Stimulated activated CD4-positive, alpha-beta T cell treated with anti-CD3 and anti-CD28 coated beads, Interleukin-15, amount 100 ng/mL, for 48 hours (primary cell): Measurements from ENCODE around the gene RILPL1.
"Not testable (repeated sequence)": the region's sequence is repeated elsewhere in the genome, so short reads cannot be mapped to it uniquely, and the experiment has no call there.

Experiments
- DNase-seq, 2 donors: peaks; one replicate each; pipeline ENCODE4 v3.0.0-alpha.2; 2020; ENCODE audit warnings: low read depth in 2 of 2

RILPL1 gene

DNA sequence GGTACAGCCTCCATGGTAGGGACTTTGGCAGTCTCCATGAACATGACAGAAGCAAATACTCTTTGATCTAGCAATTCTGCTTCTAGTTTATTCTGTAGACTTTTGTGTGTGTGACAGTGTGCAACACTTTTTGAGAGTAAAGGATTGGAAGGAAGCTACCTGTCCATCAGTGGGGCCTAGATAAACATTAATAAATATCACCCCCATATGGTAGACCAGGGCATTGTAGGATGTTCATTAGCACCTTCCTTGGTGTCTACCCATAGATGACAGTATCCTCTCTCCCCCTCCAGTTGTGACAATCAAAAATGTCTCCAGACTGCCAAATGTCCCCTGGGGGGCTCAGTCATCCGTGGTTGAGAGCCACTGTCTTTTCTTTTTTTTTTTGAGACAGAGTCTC is 64.7 kb downstream of the RILPL1 start:
- DNase-seq = no peak

DNA sequence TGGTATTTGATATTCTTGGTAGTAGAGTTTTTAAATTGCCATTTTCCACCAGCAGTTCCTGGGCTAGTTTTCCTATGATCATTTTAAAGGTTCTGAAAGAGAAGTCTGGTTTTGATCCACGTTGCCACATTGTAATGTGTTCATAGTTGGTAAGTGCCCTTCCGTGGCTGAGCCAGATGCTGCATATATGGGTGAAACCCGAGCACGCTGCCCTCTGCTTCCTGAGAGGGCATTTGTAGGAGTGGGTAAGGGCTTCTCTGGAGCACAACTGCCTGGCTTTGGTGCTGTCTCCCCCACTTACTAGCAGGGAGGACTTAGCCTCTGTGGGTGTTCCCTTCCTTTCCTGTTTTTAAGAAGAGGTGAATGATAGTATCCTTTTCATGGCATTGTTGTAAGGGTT is 68.4 kb downstream of the RILPL1 start:
- DNase-seq = no peak

DNA sequence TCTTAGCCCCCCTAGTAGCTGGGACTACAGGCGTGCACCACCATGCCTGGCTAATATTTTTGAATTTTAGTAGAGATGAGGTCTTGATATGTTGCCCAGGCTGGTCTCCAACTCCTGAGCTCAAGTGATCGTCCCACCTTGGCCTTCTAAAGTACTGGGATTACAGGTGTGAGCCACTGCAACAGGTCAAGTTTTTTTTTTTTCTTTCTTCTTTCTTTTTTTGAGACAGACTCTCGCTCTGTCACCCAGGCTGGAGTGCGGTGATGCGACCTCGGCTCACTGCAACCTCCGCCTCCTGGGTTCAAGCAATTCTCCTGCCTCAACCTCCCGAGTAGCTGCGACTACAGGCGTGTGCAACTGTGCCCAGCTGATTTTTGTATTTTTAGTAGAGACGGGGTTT is 70.3 kb downstream of the RILPL1 start:
- DNase-seq = not testable (repeated sequence)

DNA sequence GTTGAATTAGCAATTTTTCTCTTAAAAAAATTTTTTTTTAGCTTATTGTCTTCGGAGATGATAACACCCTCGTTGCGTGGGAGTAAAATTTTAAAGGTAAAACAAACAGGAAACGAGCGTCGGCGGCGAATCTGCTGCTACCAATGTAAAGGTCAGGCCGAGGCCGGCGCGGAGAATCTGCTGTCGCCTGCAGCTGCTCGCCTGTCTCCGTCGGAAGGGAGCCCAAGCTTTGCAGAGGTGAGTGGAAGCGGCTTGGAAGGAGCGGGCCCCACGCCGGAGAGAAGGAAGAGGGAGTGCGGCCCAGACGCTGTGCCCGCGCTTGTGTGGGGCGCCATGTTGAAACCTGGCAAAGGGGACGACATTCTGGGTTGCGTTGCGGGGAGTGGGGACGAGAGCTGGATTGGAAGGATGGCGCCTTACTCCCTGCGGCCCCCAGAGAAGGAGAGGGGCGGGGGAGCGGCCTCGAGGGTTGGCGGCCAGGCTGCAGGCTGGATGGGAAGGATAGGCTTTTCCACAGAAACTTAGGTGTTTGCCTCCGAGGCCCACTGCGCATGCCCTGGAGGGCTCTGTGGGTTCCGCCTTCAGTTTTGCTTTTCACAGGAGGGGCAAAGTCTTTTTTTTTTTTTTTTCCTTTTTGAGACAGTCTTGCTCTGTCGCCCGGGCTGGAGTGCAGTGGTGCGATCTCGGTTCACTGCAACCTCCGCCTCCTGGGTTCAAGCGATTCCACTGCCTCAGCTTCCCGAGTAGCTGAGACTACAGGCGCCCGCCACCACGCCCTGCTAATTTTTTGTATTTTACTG is 75.3 kb downstream of the RILPL1 start, which contains the start of gene SNRNP35:
TSS of gene SNRNP35 (plus strand) at position 160 of the 800 bp plus-strand sequence. CDS start 7,402 bp downstream, outside the sequence.
- DNase-seq = peak; percentile 67 to 72

DNA sequence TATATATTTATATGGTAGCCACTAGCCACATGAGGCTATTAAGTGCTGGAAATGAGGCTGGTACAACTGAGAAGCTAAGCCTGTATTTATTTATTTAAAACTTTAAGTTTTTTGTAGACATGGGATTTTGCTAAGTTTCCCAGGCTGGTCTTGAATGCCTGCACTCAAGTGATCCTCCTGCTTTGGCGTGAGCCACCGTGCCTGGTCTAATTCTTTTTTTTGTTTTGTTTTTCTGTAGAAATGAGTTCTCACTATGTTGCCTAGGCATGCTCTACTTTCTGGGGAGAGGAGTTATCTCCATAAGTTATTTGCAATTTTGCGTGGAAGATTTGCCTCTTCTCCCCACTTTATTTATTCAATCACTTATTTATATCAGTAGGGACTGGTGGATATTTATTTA is 80.4 kb downstream of the RILPL1 start:
- DNase-seq = no peak

DNA sequence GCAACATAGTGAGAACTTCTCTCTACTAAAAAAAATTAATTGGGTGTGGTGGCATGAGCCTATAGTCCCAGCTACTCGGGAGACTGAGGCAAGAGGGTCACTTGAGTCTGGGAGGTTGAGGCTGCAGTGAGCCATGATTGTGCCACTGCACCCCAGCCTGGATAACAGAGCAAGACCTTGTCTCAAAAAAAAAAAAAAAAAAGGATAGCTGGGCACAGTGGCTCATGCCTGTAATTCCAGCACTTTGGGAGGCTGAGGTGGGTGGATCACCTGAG is 81.3 kb downstream of the RILPL1 start:
- DNase-seq = not testable (repeated sequence)

DNA sequence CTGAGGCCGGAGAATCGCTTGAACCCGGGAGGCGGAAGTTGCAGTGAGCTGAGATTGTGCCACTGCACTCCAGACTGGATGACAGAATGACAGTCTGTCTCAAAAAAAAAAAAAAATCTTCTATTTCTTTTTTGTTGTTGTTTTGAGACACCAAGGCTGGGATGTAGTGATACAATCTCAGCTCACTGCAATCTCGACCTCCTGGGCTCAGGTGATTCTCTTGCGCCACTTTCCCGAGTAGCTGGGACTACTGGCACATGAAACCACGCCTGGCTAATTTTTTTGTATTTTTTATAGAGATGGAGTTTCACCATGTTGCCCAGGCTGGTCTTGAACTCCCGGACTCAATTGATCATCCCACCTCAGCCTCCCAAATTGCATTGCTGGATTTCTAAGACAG is 82.9 kb downstream of the RILPL1 start:
- DNase-seq = no peak

DNA sequence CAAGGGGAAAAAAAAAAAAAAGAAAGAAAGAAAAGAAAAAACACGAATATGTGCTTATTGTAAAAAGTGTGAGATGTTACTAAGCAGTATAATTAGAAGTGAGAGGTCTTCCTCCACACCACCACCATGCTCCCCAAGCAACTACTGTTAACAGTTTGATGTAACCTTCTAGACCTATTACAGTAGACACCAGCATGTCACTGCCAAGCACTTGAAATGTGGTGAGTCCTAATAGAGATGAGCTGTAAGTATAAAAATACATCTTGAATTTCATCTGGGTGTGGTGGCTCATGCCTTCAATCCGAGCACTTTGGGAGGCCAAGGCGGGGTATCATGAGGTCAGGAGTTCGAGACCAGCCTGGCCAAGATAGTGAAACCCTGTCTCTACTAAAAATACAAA is 83.7 kb downstream of the RILPL1 start:
- DNase-seq = no peak

DNA sequence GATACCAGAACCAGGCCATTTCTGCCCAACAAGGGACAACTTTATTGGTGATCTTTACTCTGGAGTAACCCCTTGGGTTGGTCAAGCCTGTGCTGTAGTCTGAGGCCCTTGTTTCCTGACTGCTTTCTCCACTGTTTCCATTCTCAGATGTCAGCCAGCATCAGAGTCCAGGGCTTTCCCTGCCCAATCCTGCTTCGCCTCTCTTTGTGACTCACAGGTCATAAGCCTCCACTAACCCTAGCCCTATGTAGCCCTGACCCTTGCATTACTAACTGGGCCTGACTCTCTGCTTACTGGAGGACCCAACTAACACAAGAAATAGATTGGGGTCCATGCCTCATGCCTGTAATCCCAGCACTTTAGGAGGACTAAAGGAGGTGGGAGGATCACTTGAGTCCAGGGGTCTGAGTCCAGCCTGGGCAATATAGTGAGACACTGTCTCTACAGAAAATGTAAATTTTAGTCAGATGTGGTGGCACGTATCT is 84.2 kb downstream of the RILPL1 start:
- DNase-seq = no peak

DNA sequence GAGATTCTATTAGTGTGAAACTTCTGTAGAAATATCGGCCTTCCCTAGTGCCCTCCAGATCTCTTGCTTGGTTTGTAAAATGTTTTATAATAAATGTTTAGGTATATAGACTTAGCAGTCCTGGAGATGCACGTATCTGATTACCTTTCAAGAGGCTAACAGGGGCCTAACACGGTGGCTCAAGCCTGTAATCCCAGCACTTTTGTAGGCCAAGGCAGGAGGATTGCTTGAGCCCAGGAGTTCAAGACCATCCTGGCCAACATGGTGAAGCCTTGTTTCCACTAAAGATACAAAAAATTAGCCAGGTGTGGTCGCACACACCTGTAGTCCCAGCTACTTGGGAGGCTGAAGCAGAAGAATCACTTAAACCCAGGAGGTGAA is 87.2 kb downstream of the RILPL1 start:
- DNase-seq = no peak

DNA sequence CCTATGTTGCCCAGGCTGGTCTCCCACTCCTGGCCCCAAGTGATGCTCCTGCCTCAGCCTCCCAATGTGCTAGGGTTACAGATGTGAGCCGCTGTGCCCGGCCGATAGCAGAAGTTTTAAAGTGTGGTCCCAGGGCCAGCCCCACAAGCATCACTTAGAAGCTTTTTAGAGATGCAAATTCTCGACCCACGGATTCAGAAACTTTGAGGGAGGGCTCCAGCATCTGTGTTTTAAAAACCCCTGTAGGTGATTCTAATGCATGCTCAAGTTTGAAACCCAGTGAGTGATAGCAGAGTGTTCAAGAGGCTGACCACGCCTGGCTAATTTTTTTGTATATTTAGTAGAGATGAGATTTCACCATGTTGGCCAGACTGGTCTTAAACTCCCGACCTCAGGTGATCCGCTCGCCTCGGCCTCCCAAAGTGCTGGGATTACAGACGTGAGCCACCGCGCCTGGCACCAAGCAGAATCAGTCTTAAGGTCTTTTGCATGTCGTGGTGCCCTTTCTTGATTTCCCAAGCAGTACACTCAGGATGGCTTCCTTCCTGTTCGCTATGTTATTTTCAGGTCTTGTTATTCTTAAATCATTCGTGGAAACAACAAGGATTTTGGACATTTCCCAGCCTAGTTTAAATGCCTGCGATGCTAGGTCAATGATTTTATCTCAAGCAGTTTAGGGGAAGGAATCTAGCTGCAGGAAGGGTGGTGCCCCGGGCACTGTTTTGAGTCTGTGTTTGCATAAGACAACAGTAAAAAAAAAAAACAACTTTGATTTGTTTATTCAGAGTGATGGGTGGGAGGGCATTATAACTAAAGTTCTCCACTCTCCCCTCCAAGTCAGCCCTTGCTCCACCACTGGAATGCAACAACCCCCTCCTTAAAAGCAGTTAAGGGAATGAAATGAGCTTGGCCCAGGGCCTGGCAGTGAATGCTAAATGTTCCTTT is 87.9 kb downstream of the RILPL1 start:
- no peak for DNase-seq

DNA sequence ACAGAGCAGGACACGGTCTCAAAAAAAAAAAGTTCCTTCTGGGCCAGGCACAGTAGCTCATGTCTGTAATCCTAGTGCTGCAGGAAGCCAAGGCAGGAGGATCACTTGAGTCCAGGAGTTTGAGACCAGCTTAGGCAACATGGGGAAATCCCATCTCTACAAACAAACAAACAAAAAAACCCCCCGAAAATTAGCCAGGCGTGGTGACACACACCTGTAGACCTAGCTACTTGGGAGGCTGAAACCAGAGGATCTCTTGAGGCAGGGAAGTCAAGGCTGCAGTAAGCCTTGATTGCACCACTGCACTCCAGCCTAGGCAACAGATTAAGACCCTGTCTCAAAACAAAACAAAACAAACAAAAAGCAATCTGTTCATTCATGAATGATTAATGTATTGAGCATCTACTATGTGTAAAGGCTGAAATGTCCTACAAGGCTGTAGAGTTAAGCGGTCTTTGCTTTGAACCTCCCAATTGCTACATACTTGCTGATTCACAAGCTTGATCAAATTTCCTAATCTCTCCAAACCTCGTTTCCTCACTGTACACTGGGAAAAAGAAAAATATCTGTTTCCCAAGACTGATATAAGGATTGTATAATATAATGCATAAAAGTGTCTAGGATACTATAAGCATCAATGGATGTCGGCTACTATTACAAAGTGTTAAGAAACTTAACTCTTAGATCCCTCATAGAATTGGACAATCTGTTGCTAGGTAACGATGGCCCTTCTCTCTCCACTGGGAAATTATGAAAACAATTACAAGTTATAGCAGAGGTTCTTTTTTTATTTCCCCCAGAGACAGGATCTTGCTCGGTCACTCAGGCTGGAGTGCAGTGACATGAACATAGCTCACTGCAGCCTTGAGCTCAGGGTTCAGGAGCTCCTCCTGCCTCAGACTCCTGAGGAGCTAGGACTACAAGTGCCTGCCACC is 89.2 kb downstream of the RILPL1 start:
- DNase-seq = no peak

DNA sequence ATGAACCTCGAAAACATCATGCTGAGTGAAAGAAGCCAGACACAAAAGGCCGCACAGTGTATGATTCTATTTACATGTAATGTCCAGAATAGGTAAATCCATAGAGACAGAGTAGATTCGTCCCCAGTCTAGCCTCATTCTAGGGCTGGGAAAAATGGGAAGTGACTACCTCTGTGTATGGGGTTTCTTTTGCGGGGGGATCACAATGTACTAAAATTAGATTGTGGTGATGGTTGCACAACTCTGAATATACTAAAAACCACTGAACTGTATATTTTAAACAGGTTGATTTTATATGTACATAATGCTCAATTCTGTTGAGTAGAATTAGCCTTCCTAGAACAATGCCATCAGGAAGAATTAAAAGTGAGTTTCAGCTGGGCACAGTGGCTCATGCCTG is 90.7 kb downstream of the RILPL1 start:
- no peak for DNase-seq

DNA sequence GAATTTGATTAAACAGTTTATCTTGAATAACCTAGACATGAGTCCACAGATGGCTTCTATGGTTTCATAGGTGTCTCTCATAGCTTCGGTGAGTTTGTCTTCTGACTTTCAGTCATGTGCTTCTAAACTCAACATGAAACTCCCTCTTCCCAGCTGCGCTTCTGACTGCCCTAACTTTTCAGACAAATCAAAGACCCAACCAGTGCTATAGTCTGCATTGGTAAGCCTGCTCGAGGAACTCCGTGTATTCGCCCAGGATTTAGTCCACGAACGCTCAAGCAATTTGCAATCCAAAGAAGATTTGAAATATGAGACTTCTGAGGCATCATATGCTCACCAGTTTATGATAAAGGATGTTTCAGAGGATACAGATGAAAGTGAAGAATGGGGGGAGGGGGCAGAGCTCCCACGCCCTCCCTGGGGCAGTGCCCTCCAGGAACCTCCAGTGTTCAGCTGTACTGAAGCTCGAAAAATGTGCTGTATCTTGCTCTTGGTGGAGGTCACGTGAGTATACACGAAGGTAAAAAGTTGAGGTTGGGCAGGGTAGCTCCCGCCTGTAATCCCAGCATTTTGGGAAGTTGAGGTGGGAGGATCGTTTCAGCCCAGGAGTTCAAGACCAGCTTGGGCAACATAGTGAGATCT is 91.9 kb downstream of the RILPL1 start:
- no peak for DNase-seq

DNA sequence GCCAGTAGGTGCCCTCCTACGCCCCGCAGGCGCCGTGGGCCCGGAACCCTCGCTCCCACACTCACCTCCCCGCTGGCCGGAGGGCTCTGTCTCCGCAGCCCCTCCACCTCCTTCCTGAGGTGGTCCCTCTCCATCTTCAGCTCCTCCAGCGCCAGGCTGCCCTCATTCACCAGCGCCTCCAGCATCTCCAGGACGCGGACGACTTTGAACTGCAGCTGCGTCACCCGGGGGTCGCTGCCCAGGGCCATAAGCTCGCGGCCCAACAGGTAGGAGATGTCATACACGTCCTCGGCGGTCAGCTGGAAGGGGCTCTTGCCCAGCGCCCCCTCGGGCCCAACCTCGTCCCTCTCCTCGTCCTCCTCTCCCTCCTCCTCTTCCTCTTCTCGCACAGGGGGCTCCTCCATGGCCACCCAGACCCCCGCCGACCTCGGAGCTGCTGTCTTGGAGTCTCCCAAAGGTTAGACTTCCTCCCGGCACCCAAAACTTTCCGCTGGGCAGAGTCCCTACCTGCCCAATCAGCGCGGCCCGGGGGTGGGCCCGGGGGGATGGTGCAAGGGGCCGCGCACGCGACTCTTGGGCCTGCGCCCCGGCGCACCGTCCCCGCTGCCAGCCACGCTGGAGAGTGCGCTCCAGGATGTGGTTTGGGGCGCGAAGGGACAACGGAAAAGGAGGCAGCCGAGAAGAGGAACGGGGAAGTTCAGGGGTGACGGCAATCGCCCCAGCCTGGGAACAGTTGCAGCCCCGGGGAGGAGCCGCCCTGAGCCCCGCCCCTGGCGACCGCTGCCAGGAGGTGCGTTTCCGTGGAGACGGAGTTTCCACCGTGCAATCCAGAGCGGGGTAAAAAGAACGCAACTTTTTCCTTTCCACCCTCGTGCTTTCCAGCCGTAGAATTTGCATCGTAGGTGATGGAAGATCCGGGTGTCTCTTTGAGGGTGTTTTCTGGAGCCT is 97.2 kb downstream of the RILPL1 start, which contains the start of gene RILPL2:
TSS of gene RILPL2 (minus strand) at position 668 of the 948 bp plus-strand sequence. CDS start at position 404, 264 bp downstream.
- DNase-seq = peak; percentile 88 to 89

DNA sequence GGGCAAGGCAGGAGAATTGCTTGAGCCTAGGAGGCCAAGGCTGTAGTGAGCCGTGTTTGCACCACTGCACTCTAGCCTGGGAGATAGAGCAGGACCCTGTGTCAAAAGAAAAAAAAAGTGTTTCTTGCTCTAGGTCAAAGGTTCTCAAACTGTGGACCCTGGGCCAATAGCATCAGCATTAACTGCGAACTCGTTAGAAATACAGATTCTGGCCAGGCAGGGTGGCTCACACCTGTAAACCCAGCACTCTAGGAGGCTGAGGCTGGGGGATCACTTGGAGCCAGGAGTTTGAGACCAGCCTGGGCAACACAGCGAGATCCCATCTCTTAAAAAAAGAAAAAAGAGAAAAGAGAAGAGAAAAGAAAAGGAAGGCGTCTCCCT is 97.9 kb downstream of the RILPL1 start:
- DNase-seq = no peak

DNA sequence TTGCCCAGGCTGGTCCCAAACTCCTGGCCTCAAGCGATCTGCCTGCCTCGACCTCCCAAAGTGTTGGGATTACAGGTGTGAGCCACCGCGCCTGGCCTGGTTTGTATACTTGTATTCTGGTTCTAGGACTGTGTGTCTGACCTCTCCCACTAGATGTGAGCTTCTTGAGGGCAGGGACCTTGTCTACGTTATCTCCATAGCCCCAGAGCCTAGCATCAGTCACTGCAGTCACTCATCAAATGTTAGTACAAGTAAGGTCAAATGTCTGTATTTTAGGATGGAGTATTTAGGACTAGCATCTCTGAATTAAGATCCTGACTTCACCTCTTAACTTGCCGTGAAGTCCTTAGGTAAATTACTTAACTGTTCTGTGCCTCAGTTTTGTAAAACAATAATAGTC is 99.9 kb downstream of the RILPL1 start:
- DNase-seq = no peak

DNA sequence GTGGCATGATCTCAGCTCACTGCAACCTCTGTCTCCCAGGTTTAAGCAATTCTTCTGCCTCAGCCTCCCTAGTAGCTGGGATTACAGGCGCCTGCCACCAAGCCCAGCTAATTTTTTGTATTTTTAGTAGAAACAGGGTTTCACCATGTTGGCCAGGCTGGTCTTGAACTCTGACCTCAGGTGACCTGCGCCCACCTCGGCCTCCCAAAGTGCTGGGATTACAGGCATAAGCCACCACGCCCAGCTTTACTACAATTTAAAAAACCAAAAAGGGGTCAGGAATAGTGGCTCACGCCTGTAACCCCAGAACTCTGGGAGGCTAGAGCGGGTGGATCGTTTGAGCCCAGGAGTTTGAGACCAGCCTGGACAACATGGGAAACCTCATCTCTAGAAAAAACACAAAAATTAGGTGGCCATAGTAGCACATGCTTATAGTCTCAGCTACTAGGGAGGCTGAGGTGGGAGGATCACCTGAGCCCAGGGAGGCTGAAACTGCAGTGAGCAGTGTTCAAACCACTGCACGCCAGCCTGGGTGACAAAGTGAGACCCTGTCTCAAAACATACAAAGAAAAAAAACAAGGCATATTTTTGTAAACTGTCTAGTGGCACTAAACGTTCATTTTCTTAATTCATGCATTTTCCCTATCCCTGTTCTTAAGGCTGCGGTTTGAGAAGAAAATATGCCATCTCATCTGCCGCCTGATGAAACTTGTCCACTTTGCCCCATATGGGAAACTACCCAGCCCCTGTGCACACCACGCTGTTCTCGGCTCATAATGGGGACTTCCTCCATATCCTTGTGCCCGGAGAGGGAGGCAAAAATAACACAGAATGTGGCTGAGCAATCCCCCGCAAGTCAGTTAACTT is 101.3 kb downstream of the RILPL1 start:
- DNase-seq = not testable (repeated sequence)

DNA sequence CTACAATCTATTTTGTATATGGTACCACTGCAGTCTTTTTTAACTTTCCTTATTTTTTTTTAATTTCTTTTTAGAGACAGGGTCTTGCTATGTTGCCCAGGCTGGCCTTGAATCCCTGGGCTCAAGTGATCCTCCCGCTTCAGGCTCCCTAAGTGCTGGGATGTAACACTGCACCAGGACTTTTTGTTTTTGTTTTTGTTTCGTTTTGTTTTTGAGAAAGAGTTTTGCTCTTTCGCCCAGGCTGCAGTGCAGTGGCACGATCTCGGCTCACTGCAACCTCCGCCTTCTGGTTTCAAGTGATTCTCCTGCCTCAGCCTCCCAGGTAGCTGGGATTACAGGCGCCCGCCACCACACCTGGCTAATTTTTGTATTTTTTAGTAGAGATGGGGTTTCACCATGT is 104.4 kb downstream of the RILPL1 start:
- DNase-seq = not testable (repeated sequence)
